Neuronal stem cell (in vitro differentiated cells): ENCODE data around the gene RBCK1.

Experiments
- DNase-seq: peaks from one replicate; pipeline ENCODE4 v3.0.0-alpha.2; 2013; ENCODE audit warnings: low spot score
- H2AFZ ChIP-seq: one replicate; pipeline ENCODE4 v1.6.1; 2013; ENCODE audit warnings: mild to moderate bottlenecking, low read length, inconsistent platforms
- H2AK5ac ChIP-seq: 2 replicates; pipeline ENCODE4 v1.6.1; 2013; ENCODE audit warnings: low read depth, mild to moderate bottlenecking, inconsistent platforms, low read length, moderate library complexity, mixed read lengths
- H2BK120ac ChIP-seq: 2 replicates; pipeline ENCODE4 v1.6.1; 2013; ENCODE audit warnings: low read depth, mild to moderate bottlenecking, inconsistent platforms, low read length, moderate library complexity, mixed read lengths
- H2BK12ac ChIP-seq: one replicate; pipeline ENCODE4 v1.6.1; 2013; ENCODE audit warnings: low read length, inconsistent platforms
- H2BK15ac ChIP-seq: 2 replicates; pipeline ENCODE4 v1.6.1; 2013; ENCODE audit warnings: mild to moderate bottlenecking, low read length, inconsistent platforms, mixed read lengths
- H2BK5ac ChIP-seq: one replicate; pipeline ENCODE4 v1.6.1; 2013; ENCODE audit warnings: inconsistent platforms, mild to moderate bottlenecking, low read length, moderate library complexity
- H3K14ac ChIP-seq: one replicate; pipeline ENCODE4 v1.6.1; 2013; ENCODE audit warnings: low read length, inconsistent platforms
- H3K18ac ChIP-seq: 2 replicates; pipeline ENCODE4 v1.6.1; 2013; ENCODE audit warnings: low read length, inconsistent platforms
- H3K23ac ChIP-seq: 2 replicates; pipeline ENCODE4 v1.6.1; 2013; ENCODE audit warnings: low read depth, mild to moderate bottlenecking, mixed read lengths, low read length, inconsistent platforms; ENCODE audit not compliant: poor library complexity
- H3K27ac ChIP-seq: replicated peaks from 3 replicates; pipeline ENCODE4 v1.5.1; 2013; ENCODE audit warnings: low read length, inconsistent platforms
- H3K27me3 ChIP-seq, 3 experiments: 2 replicates each; pipeline ENCODE4 v1.6.1; 2013; ENCODE audit warnings: low read length in 3 of 3, mild to moderate bottlenecking in 2 of 3, inconsistent platforms in 1 of 3, low read depth in 1 of 3, mixed read lengths in 1 of 3, moderate library complexity in 1 of 3; ENCODE audit not compliant: control insufficient read depth in 3 of 3, insufficient read depth in 3 of 3
- H3K36me3 ChIP-seq, 2 donors: replicated peaks in 1 of 2; 2 replicates each; pipeline ENCODE4 v1.6.1; 2013; ENCODE audit warnings: low read length in 2 of 2; ENCODE audit not compliant: control insufficient read depth in 2 of 2, insufficient read depth in 2 of 2
- H3K4ac ChIP-seq: 2 replicates; pipeline ENCODE4 v1.6.1; 2013; ENCODE audit warnings: inconsistent platforms, mild to moderate bottlenecking, low read length, moderate library complexity
- H3K4me1 ChIP-seq, 2 donors: 1 replicate in 1 of 2; 2 replicates in 1 of 2; pipeline ENCODE4 v1.6.1; 2013; ENCODE audit warnings: low read length in 2 of 2, low read depth in 1 of 2; ENCODE audit not compliant: control insufficient read depth in 2 of 2, insufficient read depth in 1 of 2
- H3K4me2 ChIP-seq: one replicate; pipeline ENCODE4 v1.6.1; 2013; ENCODE audit warnings: mild to moderate bottlenecking, low read length, inconsistent platforms; ENCODE audit not compliant: insufficient read depth, poor library complexity, severe bottlenecking
- H3K4me3 ChIP-seq, 2 donors: 2 replicates each; pipeline ENCODE4 v1.5.1; 2013; ENCODE audit warnings: low read length in 2 of 2, mild to moderate bottlenecking in 2 of 2, inconsistent platforms in 1 of 2, moderate library complexity in 1 of 2
- H3K79me1 ChIP-seq: one replicate; pipeline ENCODE4 v1.6.1; 2013; ENCODE audit warnings: low read depth, mild to moderate bottlenecking, inconsistent platforms, low read length, moderate library complexity
- H3K9ac ChIP-seq: one replicate; pipeline ENCODE4 v1.6.1; 2013; ENCODE audit warnings: mild to moderate bottlenecking, low read depth, low read length, inconsistent platforms; ENCODE audit not compliant: poor library complexity
- H3K9me3 ChIP-seq, 2 donors: replicated peaks in 1 of 2; 2 replicates each; pipeline versions ENCODE3 to v1.6.1; 2013; ENCODE audit warnings: low read length in 2 of 2, mild to moderate bottlenecking in 2 of 2, inconsistent platforms in 1 of 2, low read depth in 1 of 2, mixed read lengths in 1 of 2, moderate library complexity in 1 of 2; ENCODE audit not compliant: control insufficient read depth in 2 of 2, insufficient read depth in 1 of 2
- H4K8ac ChIP-seq: one replicate; pipeline ENCODE4 v1.6.1; 2013; ENCODE audit warnings: low read depth, mild to moderate bottlenecking, inconsistent platforms, low read length, moderate library complexity
- H4K91ac ChIP-seq: one replicate; pipeline ENCODE4 v1.6.1; 2013; ENCODE audit warnings: low read length, low read depth, mild to moderate bottlenecking, inconsistent platforms; ENCODE audit not compliant: poor library complexity
- WGBS, 2 donors: extraction: QIAGEN DNeasy Blood & Tissue Kit; methylation state at CpG; one replicate each; pipeline ENCODE4 v1.1.7; 2013; ENCODE audit warnings: missing lambda C conversion rate in 2 of 2, mixed read lengths in 1 of 2; ENCODE audit not compliant: insufficient read length in 2 of 2, insufficient replicate concordance in 1 of 2; ENCODE audit errors: extremely low coverage in 2 of 2; 5-methylcytosine and 5-hydroxymethylcytosine counted together

RBCK1 gene

DNA sequence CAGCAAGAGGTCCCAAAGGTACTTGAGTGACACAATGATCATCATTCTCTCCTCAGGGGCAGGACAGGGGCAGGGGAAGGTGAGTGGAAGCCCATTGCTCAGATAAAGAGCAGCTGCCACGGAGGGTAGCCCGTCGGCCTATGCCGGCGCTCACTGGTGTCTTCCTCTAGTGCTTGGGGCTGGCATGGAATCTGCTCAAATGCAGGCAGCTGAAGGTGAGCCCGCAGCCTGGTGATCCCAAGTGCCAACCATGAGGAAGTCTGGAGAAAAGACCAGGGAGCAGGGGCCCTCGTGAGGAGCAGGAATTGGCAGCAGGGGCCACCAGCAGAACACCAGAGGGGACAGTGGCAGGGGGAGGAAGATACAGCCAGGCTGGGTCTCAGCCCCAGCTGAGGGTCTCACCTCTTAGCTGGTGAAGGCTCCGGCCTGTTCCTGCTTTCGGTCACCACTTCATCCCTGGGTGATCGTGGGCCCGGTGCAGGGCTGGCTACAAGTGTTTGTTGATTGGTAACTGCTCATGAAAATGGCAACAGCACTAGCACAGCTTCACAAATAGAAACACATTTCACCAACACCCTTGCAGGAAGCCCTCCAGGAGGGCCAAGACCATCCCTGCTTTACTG is 24.7 kb downstream of the RBCK1 start:
- Histone ChIP-seq H3K9ac (no peak overlapping the region), H3K79me1 (no peaks in the 10 kb centered on the region), H3K27ac (no peak overlapping the region), H3K4ac (no peak overlapping the region), H4K8ac (no peak overlapping the region), H3K4me3 (no peak overlapping the region), H2BK5ac (no peak overlapping the region), H2AK5ac (no peak overlapping the region), H3K36me3 (peaks cover 29 to 71% of the 10 kb centered on the region in 2 donors), H3K18ac (no peak overlapping the region), H2BK12ac (no peak overlapping the region), H2BK120ac (no peak overlapping the region), H4K91ac (no peak overlapping the region), H3K23ac (no peak overlapping the region), H3K4me1 (peaks cover 0 to 3% of the 10 kb centered on the region in 2 donors), H3K14ac (no peak overlapping the region), H3K4me2 (no peak overlapping the region), H3K27me3 (no peaks in the 10 kb centered on the region), H2AFZ (no peak overlapping the region), H2BK15ac (no peak overlapping the region), H3K9me3 (no peaks in the 10 kb centered on the region)
- DNase-seq, result no peak
- WGBS, 2 donors, result no CpG with 5 or more reads among the region's 11 CpGs

DNA sequence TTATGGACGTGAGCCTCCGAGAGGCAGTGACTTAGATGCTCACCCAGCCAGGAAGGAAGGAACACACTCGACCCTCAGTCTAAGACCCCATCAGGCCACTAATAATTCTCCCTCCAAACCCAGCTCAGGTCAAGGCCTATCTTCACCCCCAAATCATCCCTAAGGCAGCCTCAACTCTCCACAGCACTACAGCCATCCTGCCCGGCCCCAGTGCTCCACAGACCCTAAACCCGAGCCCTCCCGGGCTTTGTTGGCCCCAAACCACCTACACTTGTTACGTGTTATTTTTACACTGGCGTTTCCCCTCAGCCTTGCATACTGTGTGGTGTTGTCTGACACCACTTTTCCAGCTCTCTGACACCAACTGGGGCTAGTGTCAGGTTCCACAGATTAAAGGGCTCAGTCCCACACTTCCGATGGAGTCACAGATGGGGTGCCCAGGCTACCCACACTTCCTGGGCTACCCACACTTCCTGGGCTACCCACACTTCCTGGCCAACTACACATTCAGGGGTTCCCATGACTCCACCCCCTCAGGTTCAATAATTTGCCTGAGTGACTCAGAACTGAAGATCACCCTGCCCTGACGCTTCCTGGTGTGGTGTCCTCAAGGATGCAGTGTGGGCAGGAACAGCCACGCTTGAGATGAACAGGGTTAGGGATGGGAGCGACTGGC is 25.3 kb downstream of the RBCK1 start:
- H3K4ac ChIP-seq, result no peak overlapping the region
- H3K9me3 ChIP-seq, result no peaks in the 10 kb centered on the region
- H2BK12ac ChIP-seq, result no peak overlapping the region
- no peak overlapping the region for H2BK5ac ChIP-seq
- no peak overlapping the region for H2BK15ac ChIP-seq
- no peak overlapping the region for H3K27ac ChIP-seq
- WGBS, 2 donors, result no CpG with 5 or more reads among the region's 12 CpGs
- H3K4me2 ChIP-seq, result no peak overlapping the region
- peaks cover 0 to 3% of the 10 kb centered on the region in 2 donors for H3K4me1 ChIP-seq
- H3K27me3 ChIP-seq, result no peaks in the 10 kb centered on the region
- H3K18ac ChIP-seq, result no peak overlapping the region
- peaks cover 32 to 71% of the 10 kb centered on the region in 2 donors for H3K36me3 ChIP-seq
- H3K23ac ChIP-seq, result peak overlapping the region; percentile 53
- H3K4me3 ChIP-seq, result no peak overlapping the region
- H3K14ac ChIP-seq, result no peak overlapping the region
- no peak overlapping the region for H2AK5ac ChIP-seq
- no peaks in the 10 kb centered on the region for H3K79me1 ChIP-seq
- H4K8ac ChIP-seq, result no peak overlapping the region
- no peak for DNase-seq
- no peak overlapping the region for H2AFZ ChIP-seq
- no peak overlapping the region for H3K9ac ChIP-seq
- H2BK120ac ChIP-seq, result no peak overlapping the region
- no peak overlapping the region for H4K91ac ChIP-seq

DNA sequence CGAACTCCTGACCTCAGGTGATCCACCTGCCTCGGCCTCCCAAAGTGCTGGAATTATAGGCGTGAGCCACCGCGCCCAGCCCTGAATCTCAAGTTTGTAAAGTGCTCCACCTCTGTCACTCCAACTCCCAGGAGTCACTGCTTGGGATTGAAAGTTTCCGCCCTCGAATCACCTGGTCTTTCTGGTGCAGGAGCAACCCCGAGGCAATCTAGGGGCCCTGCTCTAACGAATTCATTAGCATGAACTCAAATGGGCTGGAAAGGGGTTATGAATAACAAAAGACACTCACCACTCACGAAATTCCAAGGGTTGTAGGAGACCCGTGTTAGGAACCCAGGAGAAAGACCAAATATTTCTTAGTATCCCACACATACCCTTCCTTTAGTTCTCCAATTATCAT is 26.1 kb downstream of the RBCK1 start:
- Histone ChIP-seq H3K27ac (no peak overlapping the region), H4K8ac (no peak overlapping the region), H2BK5ac (no peak overlapping the region), H3K9ac (no peak overlapping the region), H2BK120ac (no peak overlapping the region), H3K4ac (no peak overlapping the region), H2AFZ (no peak overlapping the region), H3K23ac (no peak overlapping the region), H3K14ac (no peak overlapping the region), H4K91ac (no peak overlapping the region), H3K4me2 (no peak overlapping the region), H3K79me1 (no peaks in the 10 kb centered on the region), H2AK5ac (no peak overlapping the region), H3K18ac (no peak overlapping the region), H3K4me3 (no peak overlapping the region), H3K9me3 (no peaks in the 10 kb centered on the region), H3K36me3 (peaks cover 37 to 73% of the 10 kb centered on the region in 2 donors), H2BK12ac (no peak overlapping the region), H2BK15ac (no peak overlapping the region), H3K27me3 (no peaks in the 10 kb centered on the region), H3K4me1 (peaks cover 0 to 3% of the 10 kb centered on the region in 2 donors)
- DNase-seq, result no peak
- no CpG with 5 or more reads among the region's 11 CpGs for WGBS, 2 donors

DNA sequence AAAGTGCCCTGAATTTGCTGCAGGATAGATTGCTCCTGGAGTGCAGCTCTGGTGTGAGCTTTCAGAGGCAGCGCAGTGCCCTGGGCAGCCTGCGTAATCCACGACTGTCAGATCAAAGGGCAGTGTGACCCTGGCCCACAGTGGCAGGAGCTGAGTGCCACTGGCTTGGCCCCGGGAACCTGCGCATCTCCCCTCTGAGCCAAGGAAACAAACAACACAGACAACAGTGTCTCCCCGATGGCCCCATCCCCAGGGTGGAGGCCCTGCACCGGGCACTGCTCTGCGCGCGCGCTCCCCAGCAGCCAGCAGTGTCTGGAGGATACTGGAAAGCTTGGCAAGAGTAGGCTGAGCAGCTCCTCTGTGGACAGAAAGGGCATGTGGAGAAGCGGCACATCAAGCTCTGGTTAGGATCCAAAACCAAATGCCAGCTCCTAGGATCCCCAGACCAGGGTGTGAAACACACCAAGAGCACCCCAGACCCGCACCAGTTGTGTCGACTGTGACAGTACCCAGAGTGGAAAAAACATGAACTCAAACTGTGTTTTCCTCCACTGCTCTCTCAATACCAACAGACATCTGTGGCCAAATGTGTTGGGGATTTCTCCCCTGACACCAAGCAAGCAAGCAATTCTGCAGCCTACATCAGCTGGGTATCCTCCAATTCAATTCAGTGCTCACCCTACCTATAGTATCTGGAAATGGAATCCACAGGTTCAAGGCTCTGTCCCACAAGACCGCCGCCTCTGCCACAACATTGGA is 26.7 kb downstream of the RBCK1 start:
- no peaks in the 10 kb centered on the region for H3K79me1 ChIP-seq
- WGBS, 2 donors, result no CpG with 5 or more reads among the region's 16 CpGs

More for the DNA sequence above, 26.7 kb downstream of the RBCK1 start:
- no peak overlapping the region for H2BK120ac ChIP-seq
- H4K91ac ChIP-seq, result no peak overlapping the region
- H3K14ac ChIP-seq, result no peak overlapping the region
- no peak overlapping the region for H2BK15ac ChIP-seq
- H3K27ac ChIP-seq, result no peak overlapping the region
- peaks cover 36 to 74% of the 10 kb centered on the region in 2 donors for H3K36me3 ChIP-seq
- H3K4me1 ChIP-seq, result peaks cover 0 to 3% of the 10 kb centered on the region in 2 donors
- H2AK5ac ChIP-seq, result no peak overlapping the region
- no peak overlapping the region for H2BK12ac ChIP-seq
- no peaks in the 10 kb centered on the region for H3K9me3 ChIP-seq
- DNase-seq, result no peak
- H3K18ac ChIP-seq, result peak overlapping the region; percentile 3
- no peak overlapping the region for H3K9ac ChIP-seq
- H3K4me3 ChIP-seq, result peak overlapping the region in 1 of 2 donors; percentile 36
- no peak overlapping the region for H2AFZ ChIP-seq
- H3K4me2 ChIP-seq, result no peak overlapping the region
- H3K23ac ChIP-seq, result no peak overlapping the region
- no peak overlapping the region for H3K4ac ChIP-seq
- no peak overlapping the region for H2BK5ac ChIP-seq
- H3K27me3 ChIP-seq, result no peaks in the 10 kb centered on the region
- H4K8ac ChIP-seq, result no peak overlapping the region
